ENCODE data around the gene SMIM27. TPM values are rescaled to one million over a fixed set of nuclear protein-coding genes. Genes with fewer than 3 reads are reported as not detected.

The SMIM27 gene
- total RNA-seq, 1 donor from 2014 or later: 14.2 TPM

- ATAC-seq (ENCODE audit: poor library complexity) (peak; percentile 92), DNase-seq (peak; percentile 94)
- intact Hi-C loops (cut with DNase I): no loop called here
These were observed 1.4 kb upstream of the SMIM27 start for GRCh38 chr9:32550562-32551275.

- ATAC-seq (ENCODE audit: poor library complexity) (peak; percentile 40), DNase-seq (no peak)
- intact Hi-C loops (cut with DNase I): no loop called here
These were observed 663 bp upstream of the SMIM27 start for GRCh38 chr9:32551276-32552051.

GRCh38 chr9:32554107-32554506 lies 2.0 kb downstream of the SMIM27 start:
- DNase-seq: no peak
- no peak for ATAC-seq (ENCODE audit: poor library complexity)
- intact Hi-C loops (cut with DNase I): no loop called here

- no peak for DNase-seq
- intact Hi-C loops (cut with DNase I): no loop called here
- ATAC-seq (ENCODE audit: poor library complexity): no peak
These were observed 2.5 kb downstream of the SMIM27 start for GRCh38 chr9:32554591-32554990.

- ATAC-seq (ENCODE audit: poor library complexity) (no peak), DNase-seq (no peak)
- intact Hi-C loops (cut with DNase I): no loop called here
These were observed 6.3 kb downstream of the SMIM27 start for GRCh38 chr9:32558408-32558934.

- DNase-seq (no peak), ATAC-seq (ENCODE audit: poor library complexity) (no peak)
- intact Hi-C loops (cut with DNase I): no loop called here
These were observed 13.8 kb downstream of the SMIM27 start for GRCh38 chr9:32565967-32566366.

GRCh38 chr9:32566770-32567169 lies 14.6 kb downstream of the SMIM27 start:
- intact Hi-C loops (cut with DNase I): no loop called here
- ATAC-seq (ENCODE audit: poor library complexity): no peak

GRCh38 chr9:32570262-32570661 lies 18.1 kb downstream of the SMIM27 start:
- ATAC-seq (ENCODE audit: poor library complexity): no peak
- intact Hi-C loops (cut with DNase I): loop anchor here (10.0 kb wide), 1 partner anchor 45 kb away; the partner anchor contains the start of gene RIGI
- DNase-seq: no peak

More at GRCh38 chr9:32566770-32567169, 14.6 kb downstream of the SMIM27 start:
- no peak for DNase-seq

DNA sequence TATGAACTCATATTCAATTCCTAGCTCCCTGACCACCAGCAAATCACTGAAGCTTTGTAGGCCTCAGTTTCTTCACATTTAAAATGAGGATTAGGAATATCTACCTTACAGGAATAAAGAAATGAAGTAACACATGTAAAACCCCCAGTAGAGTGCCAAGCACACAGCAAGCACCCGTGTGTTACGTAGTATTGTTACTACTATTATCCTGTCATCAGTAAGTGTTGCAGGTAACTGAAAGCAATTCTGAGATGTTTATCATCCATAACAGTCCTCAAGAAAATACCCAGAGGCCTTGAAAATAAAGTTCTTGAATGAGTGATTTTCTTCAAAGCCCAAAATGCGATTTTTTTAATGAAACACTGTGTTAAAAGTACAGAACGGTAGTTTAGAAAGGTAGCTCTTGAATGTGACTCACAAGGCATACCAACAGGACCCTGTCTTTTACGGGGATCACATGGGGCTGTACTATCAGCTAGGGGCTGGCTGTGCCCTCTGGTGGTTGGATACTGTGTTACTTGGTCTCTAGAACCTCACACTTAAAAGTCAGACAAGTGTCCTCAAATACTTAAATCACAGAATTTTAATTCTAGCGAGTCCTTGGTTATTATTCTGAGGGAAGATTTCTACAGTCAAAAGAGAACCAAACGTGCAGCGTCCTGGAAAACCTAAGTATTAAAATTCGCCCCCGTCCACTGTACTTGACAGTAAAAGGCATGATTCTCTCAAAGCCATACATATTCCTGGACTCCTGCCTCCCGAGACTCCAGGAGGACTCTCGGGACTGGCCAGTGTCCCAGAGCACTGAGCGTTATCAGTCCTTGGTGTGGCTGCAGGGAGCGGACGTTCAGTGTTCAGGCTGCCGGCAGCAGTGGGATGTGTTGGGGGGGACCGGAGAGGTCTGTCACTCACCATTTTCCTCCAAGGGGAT lies 20.1 kb downstream of the SMIM27 start:
- intact Hi-C loops (cut with DNase I): loop anchor here (10.0 kb wide), 1 partner anchor 47 kb away; the partner anchor contains the start of gene RIGI
- ATAC-seq (ENCODE audit: poor library complexity): peak; percentile 91

GRCh38 chr9:32572900-32573523 lies 20.9 kb downstream of the SMIM27 start, which contains the start of gene NDUFB6:
NDUFB6 (minus strand) TSS chr9:32573159; CDS start chr9:32573060, 99 bp downstream.
- intact Hi-C loops (cut with DNase I): loop anchor here (10.0 kb wide), 1 partner anchor 48 kb away; the partner anchor contains the start of gene RIGI
- DNase-seq: peak; percentile 97
- peak; percentile 99 for ATAC-seq (ENCODE audit: poor library complexity)

More for the DNA sequence above, 20.1 kb downstream of the SMIM27 start:
- peak; percentile 64 for DNase-seq

DNA sequence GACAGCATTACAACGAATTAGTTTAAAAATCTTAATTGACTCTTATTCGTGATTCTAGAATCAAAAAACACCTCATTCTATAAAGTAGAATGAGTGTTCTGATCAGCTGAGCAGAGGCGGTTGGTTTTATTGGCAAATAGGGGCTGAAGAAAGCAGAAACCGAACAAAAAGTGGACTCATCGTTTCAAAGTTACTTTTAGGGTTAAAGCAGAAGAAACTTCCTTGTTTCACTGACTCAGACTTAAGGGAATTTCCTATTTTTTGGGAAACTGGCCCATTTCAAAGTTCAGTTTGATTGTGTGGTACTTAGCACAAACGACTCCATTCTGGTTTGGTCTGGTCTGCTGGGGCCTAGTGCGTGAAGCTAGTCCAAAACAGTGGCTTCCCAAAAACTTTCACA lies 21.7 kb downstream of the SMIM27 start:
- no peak for DNase-seq
- no peak for ATAC-seq (ENCODE audit: poor library complexity)
- intact Hi-C loops (cut with DNase I): loop anchor here (10.0 kb wide), 1 partner anchor 49 kb away; the partner anchor contains the start of gene RIGI

DNA sequence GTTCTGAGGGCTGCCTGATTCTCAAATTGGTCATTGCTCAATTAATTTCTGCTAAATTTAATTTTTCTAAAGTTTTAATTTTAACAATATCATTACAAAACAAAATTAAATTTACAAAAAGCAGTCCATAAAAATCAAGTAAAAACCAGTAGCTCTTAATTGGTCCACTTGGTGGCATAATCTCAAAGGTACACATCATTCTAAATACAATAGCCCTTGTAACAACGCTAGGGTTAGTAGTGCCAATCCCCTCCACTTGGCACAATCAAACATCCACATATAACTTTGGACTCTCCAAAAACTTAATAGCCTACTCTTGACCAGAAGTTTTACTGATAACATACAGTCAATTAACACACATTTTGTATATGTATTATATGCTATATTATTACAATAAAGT lies 22.7 kb downstream of the SMIM27 start:
- no peak for DNase-seq
- no peak for ATAC-seq (ENCODE audit: poor library complexity)
- intact Hi-C loops (cut with DNase I): loop anchor here (10.0 kb wide), 1 partner anchor 50 kb away; the partner anchor contains the start of gene RIGI

DNA sequence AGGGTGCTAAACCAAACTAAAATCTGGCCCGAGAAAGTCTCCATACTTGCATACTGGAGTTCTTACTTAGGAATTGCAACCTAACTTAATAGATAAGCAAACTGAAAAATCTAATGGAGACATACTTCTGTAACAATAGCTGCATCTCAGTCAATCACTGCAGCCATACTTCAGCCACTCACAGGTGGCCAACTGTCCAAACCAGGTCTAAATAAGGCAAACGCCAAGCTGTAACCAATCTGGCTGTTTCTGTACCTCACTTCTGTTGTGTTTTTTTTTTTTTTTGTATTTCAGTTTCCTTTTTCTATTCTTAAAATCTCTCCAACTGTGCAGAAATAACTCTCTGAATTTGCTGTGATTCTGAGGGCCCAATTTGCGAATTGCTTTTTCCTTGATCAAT lies 25.2 kb downstream of the SMIM27 start:
- no peak for DNase-seq
- intact Hi-C loops (cut with DNase I): loop anchor here (10.0 kb wide), 1 partner anchor 53 kb away; the partner anchor contains the start of gene RIGI
- ATAC-seq (ENCODE audit: poor library complexity): no peak

GRCh38 chr9:32578976-32579375 lies 26.8 kb downstream of the SMIM27 start:
- ATAC-seq (ENCODE audit: poor library complexity) (no peak), DNase-seq (no peak)
- intact Hi-C loops (cut with DNase I): loop anchor here (10.0 kb wide), 1 partner anchor 54 kb away; the partner anchor contains the start of gene RIGI

- intact Hi-C loops (cut with DNase I): loop anchor here (2.0 to 10.0 kb wide), 2 partner anchors 55 to 201 kb away; partner anchors contain the start of gene RIGI
- peak; percentile 79 for DNase-seq
- peak; percentile 68 for ATAC-seq (ENCODE audit: poor library complexity)
These were observed 27.7 kb downstream of the SMIM27 start for GRCh38 chr9:32579706-32580331.

GRCh38 chr9:32580631-32581300 lies 28.6 kb downstream of the SMIM27 start:
- DNase-seq (no peak), ATAC-seq (ENCODE audit: poor library complexity) (no peak)
- intact Hi-C loops (cut with DNase I): loop anchor here (2.0 kb wide), 1 partner anchor 202 kb away; no protein-coding TSS in a partner anchor

Data from Right ventricle myocardium superior (tissue), 1 donor.